Osteocyte (in vitro differentiated cells): ENCODE results near the gene MX1. TPM values are rescaled to one million over a fixed set of nuclear protein-coding genes. Genes with fewer than 3 reads are reported as not detected.

Experiments
- DNase-seq: peaks from one replicate; pipeline ENCODE4 v3.0.0; 2021; ENCODE audit warnings: mixed read lengths; ENCODE audit not compliant: unreplicated experiment; ENCODE audit errors: extremely low spot score
- H3K27ac Mint-ChIP-seq: one replicate; pipeline ENCODE4 v1.8.0; 2021; ENCODE audit warnings: mild to moderate bottlenecking, mixed read lengths; ENCODE audit not compliant: unreplicated experiment
- H3K27me3 Mint-ChIP-seq: one replicate; pipeline ENCODE4 v1.8.0; 2021; ENCODE audit warnings: mixed read lengths; ENCODE audit not compliant: unreplicated experiment
- H3K36me3 Mint-ChIP-seq: one replicate; pipeline ENCODE4 v1.8.0; 2021; ENCODE audit warnings: mixed read lengths; ENCODE audit not compliant: unreplicated experiment
- H3K4me1 Mint-ChIP-seq: one replicate; pipeline ENCODE4 v1.8.0; 2021; ENCODE audit warnings: mixed read lengths; ENCODE audit not compliant: unreplicated experiment
- H3K4me3 Mint-ChIP-seq: one replicate; pipeline ENCODE4 v1.8.0; 2021; ENCODE audit warnings: mild to moderate bottlenecking, moderate library complexity, mixed read lengths; ENCODE audit not compliant: unreplicated experiment
- H3K9me3 Mint-ChIP-seq: one replicate; pipeline ENCODE4 v1.8.0; 2021; ENCODE audit warnings: mixed read lengths; ENCODE audit not compliant: unreplicated experiment
- total RNA-seq: library from RNA; stranded (reverse); gene quantifications from 2 replicates; pipeline ENCODE4 v1.2.1, GENCODE V29; 2021
- TF ChIP-seq, protein P1 (sequence below): fragments of 200-600 bp; sonication (generic); IDR thresholded peaks from 2 replicates; pipeline ENCODE4 v1.5.0; 2021; ENCODE audit warnings: antibody characterized with exemption, mild to moderate bottlenecking, moderate library complexity

Gene MX1
- total RNA-seq, 1 donor from 2014 or later, result 4.0 TPM

DNA sequence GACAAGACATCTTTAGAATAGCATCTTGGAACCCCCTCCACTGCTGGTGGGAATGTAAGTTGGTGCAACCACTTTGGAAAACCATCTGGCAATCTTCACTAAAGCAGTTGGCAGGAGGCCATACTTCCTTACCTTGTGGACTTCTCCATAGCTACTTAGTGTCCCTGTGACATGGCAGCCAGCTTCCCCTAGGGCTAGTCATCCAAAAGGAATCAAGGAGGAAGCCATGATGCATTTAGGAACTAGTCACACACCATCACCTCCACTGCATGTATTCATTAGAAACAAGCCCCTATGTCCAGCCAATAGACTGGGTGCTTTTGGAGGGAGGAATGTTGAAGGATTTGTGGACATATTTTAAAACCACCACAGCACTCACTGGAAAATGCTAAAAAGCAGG lies 44.3 kb upstream of the MX1 start:
- Mint-ChIP-seq H3K27me3 (peaks cover 3% of the 10 kb centered on the region), H3K27ac (no peak overlapping the region), H3K4me3 (no peak overlapping the region), H3K4me1 (no peaks in the 10 kb centered on the region), H3K9me3 (no peaks in the 10 kb centered on the region), H3K36me3 (no peaks in the 10 kb centered on the region)
- TF ChIP-seq, protein P1, sequence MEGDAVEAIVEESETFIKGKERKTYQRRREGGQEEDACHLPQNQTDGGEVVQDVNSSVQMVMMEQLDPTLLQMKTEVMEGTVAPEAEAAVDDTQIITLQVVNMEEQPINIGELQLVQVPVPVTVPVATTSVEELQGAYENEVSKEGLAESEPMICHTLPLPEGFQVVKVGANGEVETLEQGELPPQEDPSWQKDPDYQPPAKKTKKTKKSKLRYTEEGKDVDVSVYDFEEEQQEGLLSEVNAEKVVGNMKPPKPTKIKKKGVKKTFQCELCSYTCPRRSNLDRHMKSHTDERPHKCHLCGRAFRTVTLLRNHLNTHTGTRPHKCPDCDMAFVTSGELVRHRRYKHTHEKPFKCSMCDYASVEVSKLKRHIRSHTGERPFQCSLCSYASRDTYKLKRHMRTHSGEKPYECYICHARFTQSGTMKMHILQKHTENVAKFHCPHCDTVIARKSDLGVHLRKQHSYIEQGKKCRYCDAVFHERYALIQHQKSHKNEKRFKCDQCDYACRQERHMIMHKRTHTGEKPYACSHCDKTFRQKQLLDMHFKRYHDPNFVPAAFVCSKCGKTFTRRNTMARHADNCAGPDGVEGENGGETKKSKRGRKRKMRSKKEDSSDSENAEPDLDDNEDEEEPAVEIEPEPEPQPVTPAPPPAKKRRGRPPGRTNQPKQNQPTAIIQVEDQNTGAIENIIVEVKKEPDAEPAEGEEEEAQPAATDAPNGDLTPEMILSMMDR, result no peak
- DNase-seq, result no peak

- H3K9me3 Mint-ChIP-seq, result peaks cover 3% of the 10 kb centered on the region
- TF ChIP-seq, protein P1, result no peak
- peaks cover 19% of the 10 kb centered on the region for H3K27me3 Mint-ChIP-seq
- no peaks in the 10 kb centered on the region for H3K4me1 Mint-ChIP-seq
- no peak overlapping the region for H3K27ac Mint-ChIP-seq
- no peak for DNase-seq
- no peaks in the 10 kb centered on the region for H3K36me3 Mint-ChIP-seq
- H3K4me3 Mint-ChIP-seq, result no peak overlapping the region
Measured at GRCh38 chr21:41387042-41387819, 38.8 kb upstream of the MX1 start.

- H3K36me3 Mint-ChIP-seq, result no peaks in the 10 kb centered on the region
Measured at GRCh38 chr21:41387824-41388223, 38.2 kb upstream of the MX1 start.

DNA sequence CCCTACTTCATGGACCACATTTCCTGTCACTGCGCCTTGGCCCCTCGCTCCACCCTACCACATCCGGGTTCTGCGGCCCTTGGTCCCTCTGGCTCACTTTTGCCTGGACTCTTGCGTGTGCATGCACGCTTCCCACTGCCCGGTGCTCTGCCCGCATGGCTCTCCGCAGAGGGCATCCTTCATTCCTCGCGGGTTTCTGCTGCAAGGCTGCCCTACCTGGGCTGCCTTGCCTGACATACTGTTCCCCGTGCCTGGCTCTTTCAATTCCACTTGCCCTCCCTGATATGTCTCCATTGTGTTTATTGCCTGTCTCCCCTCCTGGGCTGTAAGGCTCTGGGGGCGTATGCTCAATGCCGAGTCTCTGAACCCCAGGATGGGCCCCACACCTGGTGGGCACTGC lies 37.8 kb upstream of the MX1 start:
- Mint-ChIP-seq H3K4me1 (no peaks in the 10 kb centered on the region), H3K9me3 (peaks cover 3% of the 10 kb centered on the region), H3K4me3 (no peak overlapping the region), H3K27ac (no peak overlapping the region), H3K36me3 (no peaks in the 10 kb centered on the region), H3K27me3 (peaks cover 23% of the 10 kb centered on the region)
- DNase-seq, result no peak
- TF ChIP-seq, protein P1, result no peak

More at GRCh38 chr21:41387824-41388223, 38.2 kb upstream of the MX1 start:
- Mint-ChIP-seq H3K9me3 (peaks cover 3% of the 10 kb centered on the region), H3K27ac (no peak overlapping the region), H3K4me1 (no peaks in the 10 kb centered on the region), H3K4me3 (no peak overlapping the region), H3K27me3 (peaks cover 21% of the 10 kb centered on the region)
- DNase-seq, result no peak
- TF ChIP-seq, protein P1, result no peak

- Mint-ChIP-seq H3K27ac (no peak overlapping the region), H3K4me3 (no peak overlapping the region), H3K4me1 (no peaks in the 10 kb centered on the region), H3K9me3 (peaks cover 3% of the 10 kb centered on the region), H3K27me3 (peaks cover 34% of the 10 kb centered on the region), H3K36me3 (no peaks in the 10 kb centered on the region)
- TF ChIP-seq, protein P1, result no peak
- no peak for DNase-seq
Measured at GRCh38 chr21:41390043-41390639, 35.9 kb upstream of the MX1 start.
